EL (cell line): ENCODE data around the gene ZNF586.
A peak's percentile ranks its signal among the peaks of the same experiment; 100 is the strongest.
"Not testable (repeated sequence)": the region's sequence is repeated elsewhere in the genome, so short reads cannot be mapped to it uniquely, and the experiment has no call there.

Source experiments
- DNase-seq: peaks from one replicate; pipeline ENCODE4 v3.0.0-alpha.2; 2016

The ZNF586 gene

GRCh38 chr19:57769345-57770131 is at the start of gene ZNF586:
Gene ZNF586, plus strand, starts transcription at chr19:57769676. Its CDS starts 167 bp downstream, at chr19:57769843.
- peak; percentile 92 for DNase-seq

GRCh38 chr19:57719901-57720519 is 49.5 kb upstream of the ZNF586 start:
- DNase-seq: no peak

- DNase-seq: no peak
Observed at GRCh38 chr19:57720878-57721277, 48.6 kb upstream of the ZNF586 start.

GRCh38 chr19:57738320-57738719 is 31.2 kb upstream of the ZNF586 start:
- peak; percentile 45 for DNase-seq

DNA sequence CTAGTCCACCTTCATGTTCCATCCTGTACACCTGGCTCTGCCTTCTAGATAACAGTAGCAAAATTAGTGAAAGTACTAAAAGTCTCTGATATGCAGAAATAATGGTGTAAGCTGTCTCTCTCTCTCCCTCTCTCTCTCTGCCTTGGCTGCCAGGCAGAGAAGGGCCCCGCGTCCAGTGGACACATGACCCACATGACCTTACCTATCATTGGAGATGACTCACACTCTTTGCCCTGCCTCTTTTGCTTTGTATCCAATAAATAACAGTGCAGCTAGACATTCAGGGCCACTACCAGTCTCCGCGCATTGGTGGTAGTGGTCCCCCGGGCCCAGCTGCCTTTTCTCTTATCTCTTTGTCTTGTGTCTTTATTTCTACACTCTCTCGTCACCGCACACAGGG is 30.7 kb upstream of the ZNF586 start:
- not testable (repeated sequence) for DNase-seq

GRCh38 chr19:57746580-57747471 is 22.6 kb upstream of the ZNF586 start, which contains the start of gene ZNF776:
Gene ZNF776, plus strand, starts transcription at chr19:57746815. Its CDS starts 244 bp downstream, at chr19:57747059.
- DNase-seq: peak; percentile 90

DNA sequence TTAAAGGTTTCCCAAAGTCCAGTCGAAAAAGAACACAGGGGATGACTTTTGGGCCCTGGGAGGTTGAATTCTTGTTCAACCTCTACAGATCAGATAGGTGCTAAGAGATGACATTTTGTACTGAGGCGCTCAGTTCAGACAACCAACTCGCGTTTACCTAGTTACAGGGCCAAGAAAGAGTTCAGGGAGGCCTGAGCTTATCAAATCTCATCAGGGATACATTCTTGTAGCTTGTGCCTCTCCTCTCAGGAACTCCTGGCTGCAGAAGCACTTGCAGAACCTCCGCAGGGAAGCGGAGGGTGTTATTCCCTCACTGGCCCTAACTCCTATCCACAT is 22.0 kb upstream of the ZNF586 start:
- no peak for DNase-seq

DNA sequence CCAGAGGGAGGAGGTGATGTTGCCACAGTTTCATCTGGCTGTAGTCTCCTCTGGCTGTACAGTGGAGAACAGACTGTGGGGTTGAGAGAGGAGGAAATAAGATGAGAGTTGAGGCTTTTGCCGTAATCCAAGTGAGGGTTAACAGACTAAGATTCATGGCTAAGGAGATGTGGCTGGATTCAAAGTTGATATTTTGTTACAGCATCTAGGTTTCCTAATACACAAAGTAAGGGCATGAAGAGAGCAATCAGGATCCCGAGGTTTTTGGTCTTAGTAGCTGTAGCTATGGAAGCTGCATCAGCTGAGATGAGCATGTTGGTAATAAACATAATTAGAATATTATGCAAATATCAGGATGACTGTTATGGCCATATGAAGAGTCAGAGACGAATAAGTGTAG is 21.4 kb upstream of the ZNF586 start:
- DNase-seq: no peak

DNA sequence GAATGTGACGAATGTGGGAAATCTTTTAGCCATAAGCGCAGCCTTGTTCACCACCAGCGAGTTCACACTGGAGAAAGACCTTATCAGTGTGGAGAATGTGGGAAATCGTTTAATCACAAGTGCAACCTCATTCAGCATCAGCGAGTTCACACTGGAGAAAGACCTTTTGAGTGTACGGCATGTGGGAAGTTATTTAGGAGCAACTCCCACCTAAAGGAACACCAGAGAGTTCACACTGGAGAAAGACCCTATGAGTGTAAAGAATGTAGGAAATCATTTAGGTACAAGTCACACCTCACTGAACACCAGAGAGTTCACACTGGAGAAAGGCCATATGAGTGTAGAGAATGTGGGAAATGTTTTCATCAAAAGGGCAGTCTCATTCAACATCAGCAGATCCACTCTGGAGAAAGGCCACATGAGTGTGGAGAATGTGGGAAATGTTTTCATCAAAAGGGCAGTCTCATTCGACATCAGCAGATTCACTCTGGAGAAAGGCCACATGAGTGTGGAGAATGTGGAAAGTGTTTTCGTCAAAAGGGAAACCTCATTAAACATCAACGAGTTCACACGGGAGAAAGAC is 15.3 kb upstream of the ZNF586 start:
- no peak for DNase-seq

DNA sequence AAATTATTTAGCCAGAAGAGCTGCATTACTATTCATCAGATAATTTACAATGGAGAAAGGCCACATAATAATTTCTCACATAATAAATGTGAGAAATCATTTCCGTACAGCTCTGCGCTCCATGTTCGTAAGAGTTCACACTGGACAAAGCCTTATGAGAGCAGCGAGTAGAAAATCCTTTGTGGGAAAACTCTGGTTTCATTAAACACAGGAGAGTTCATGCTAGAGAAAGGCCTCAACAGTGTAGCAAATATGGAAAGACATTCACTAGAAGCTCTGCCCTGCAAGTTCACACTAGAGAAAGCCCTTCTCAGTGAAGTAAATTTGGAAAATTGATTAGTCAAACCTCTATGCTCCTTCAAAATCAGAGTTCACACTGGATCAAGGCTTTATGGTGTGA is 14.4 kb upstream of the ZNF586 start:
- DNase-seq: no peak

GRCh38 chr19:57757941-57758340 is 11.5 kb upstream of the ZNF586 start:
- DNase-seq: no peak

DNA sequence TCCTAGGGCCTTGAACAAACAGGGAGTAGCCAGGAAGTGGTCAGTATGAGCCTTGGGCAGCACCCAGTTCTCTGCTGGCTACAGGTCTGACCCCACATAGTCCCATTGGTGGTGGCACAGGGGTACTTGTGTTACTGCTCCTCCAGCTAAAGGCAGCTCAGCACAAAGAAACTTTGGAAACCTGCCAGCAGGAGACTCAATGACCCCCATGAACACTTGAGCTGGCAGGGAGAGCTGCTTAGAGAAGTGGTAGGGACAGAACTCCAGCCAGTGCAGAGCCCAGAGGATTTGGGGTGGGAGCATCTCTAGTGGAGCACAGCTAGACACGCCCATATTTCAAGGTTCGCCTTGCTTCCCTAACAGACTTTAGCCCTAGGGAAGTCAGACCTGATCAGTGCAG is 10.4 kb upstream of the ZNF586 start:
- DNase-seq: no peak

- no peak for DNase-seq
Observed at GRCh38 chr19:57771417-57771816, 1.9 kb downstream of the ZNF586 start.

GRCh38 chr19:57773488-57773887 is 4.0 kb downstream of the ZNF586 start:
- no peak for DNase-seq

- no peak for DNase-seq
Observed at GRCh38 chr19:57776764-57777296, 7.4 kb downstream of the ZNF586 start.

DNA sequence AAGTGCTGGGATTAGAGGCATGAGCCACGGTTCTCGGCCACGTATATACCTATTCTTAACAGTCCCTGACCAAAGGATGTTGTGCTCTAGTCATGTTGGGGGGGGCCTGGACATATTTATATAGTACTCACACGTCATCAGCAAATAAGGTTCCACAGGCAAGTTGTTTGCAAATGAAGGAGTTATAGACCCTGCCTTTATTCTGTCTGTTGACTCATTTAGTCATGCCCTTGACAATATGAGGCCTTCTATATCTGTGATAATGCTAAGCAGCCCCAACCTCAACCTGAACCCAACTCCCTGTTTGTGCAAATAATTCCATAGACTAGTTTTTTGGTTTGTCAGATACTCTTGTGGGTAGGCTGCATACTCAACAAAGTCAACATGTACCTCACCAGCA is 8.9 kb downstream of the ZNF586 start:
- no peak for DNase-seq

DNA sequence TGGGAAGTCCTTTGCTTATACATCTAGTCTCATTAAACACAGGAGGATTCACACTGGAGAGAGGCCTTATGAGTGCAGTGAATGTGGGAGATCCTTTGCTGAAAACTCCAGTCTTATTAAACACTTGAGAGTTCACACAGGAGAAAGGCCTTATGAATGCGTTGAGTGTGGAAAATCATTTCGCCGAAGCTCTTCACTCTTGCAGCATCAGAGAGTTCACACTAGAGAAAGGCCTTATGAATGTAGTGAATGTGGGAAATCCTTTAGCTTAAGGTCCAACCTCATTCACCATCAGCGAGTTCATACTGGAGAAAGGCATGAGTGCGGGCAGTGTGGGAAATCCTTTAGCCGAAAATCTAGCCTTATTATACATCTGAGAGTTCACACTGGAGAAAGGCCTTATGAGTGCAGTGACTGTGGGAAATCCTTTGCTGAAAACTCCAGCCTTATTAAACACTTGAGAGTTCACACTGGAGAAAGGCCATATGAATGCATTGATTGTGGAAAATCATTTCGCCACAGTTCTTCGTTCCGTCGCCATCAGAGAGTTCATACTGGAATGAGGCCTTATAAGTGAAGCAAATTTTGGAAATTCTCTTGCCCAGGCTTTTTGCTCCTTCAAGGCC is 9.9 kb downstream of the ZNF586 start:
- DNase-seq: no peak

GRCh38 chr19:57786286-57786685 is 16.8 kb downstream of the ZNF586 start:
- DNase-seq: no peak

DNA sequence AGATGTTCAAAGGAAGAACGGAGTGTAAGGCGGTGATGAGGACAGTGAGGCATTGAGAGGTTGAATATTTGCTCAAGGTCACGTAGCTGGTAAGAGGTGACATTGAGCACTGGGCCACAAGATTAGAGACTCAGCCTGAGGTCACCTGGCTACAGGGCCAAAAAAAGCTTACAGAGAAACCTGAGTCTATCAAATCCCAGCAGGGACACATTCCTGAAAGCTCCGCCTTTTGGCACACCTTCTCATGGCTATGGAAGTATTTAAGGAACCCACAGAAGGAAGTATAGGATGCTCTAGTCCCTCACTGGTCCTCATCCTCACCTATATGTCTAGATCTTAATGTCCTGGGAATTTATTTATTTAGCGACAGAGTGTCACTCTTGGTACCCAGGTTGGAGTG is 17.4 kb downstream of the ZNF586 start:
- DNase-seq: no peak

DNA sequence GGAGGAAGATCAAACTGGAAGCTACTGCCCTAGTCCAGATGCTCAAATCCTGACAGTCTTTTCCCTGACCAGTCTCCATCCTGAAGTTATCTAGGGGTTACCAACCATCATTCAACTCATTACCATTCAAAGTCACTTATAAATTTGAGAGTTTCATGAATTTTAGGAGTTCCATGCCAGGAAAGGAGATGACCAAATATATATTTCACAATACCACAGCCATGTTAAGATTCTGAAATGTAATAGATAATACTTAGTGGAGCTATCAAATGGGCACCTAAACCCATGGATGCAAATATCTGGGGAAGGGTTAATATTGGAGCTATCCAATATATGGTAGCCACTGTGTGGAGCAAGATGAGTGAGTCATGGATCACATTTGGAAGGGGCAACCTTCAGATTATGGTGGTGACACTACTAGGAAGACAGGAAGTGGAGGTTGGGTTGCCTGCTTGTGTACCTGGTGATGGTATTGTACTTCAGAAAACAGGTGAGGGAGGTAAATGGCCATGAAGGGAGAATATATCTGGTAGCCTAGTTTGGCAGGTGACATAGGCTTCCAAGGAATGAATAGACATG is 18.7 kb downstream of the ZNF586 start:
- no peak for DNase-seq

DNA sequence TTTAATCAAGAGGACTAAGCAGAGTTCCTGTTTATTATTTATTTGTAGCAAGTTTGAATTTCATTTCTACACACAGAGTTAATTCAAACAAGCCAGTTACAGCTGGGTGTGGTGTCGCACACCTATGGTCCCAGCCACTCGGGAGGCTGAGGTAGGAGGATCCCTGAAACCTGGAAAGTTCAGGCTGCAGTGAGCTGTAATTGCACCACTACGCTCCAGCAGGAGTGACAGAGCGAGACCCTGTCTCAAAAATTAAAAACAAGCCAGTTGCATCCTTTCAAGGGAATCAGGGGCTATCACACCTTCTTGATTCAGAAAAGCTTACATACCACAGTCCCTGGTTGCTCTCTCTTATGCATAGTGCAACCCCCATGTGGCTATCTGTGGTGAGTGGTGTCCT is 19.8 kb downstream of the ZNF586 start:
- no peak for DNase-seq

- DNase-seq: not testable (repeated sequence)
Observed at GRCh38 chr19:57796580-57796979, 27.1 kb downstream of the ZNF586 start.
